Natural killer cell (primary cell): ENCODE results near the gene PI16. TPM values are rescaled to one million over a fixed set of nuclear protein-coding genes. Genes with fewer than 3 reads are reported as not detected.

Experiments used
- ATAC-seq, 3 donors: fragments of 150-1000 bp in 2 of 3; fragments of 200-7000 bp in 1 of 3; cut with Tn5 transposase; 1 replicate in 1 of 3; 2 replicates in 2 of 3; pipeline ENCODE4 v1.10.0; 2021; ENCODE audit warnings: mild to moderate bottlenecking in 2 of 3, moderate library complexity in 2 of 3
- DNase-seq, 2 donors: peaks; one replicate each; pipeline versions ENCODE4 v3.0.0 to v3.0.0-alpha.2; 2013 to 2021; ENCODE audit warnings: mixed read lengths in 1 of 2
- H3K27ac ChIP-seq: one replicate; pipeline ENCODE4 v1.5.1; 2013; ENCODE audit warnings: mild to moderate bottlenecking, low read length
- H3K27me3 ChIP-seq: one replicate; pipeline ENCODE4 v1.6.1; 2013; ENCODE audit warnings: low read length; ENCODE audit not compliant: control insufficient read depth, insufficient read depth
- H3K36me3 ChIP-seq: one replicate; pipeline ENCODE4 v1.6.1; 2013; ENCODE audit warnings: low read length; ENCODE audit not compliant: control insufficient read depth, insufficient read depth
- H3K4me1 ChIP-seq: one replicate; pipeline ENCODE4 v1.6.1; 2013; ENCODE audit warnings: low read length; ENCODE audit not compliant: control insufficient read depth, insufficient read depth
- H3K4me3 ChIP-seq: one replicate; pipeline ENCODE4 v1.5.1; 2013; ENCODE audit warnings: low read length
- H3K9me3 ChIP-seq: one replicate; pipeline ENCODE4 v1.6.1; 2013; ENCODE audit warnings: low read length; ENCODE audit not compliant: control insufficient read depth, insufficient read depth
- H3K27ac Mint-ChIP-seq, 2 donors: one replicate each; pipeline ENCODE4 v1.8.0; 2022; ENCODE audit warnings: mild to moderate bottlenecking in 2 of 2, mixed read lengths in 2 of 2, moderate library complexity in 1 of 2
- H3K27me3 Mint-ChIP-seq, 2 donors: one replicate each; pipeline ENCODE4 v1.8.0; 2022; ENCODE audit warnings: low read depth in 2 of 2, mixed read lengths in 2 of 2
- H3K36me3 Mint-ChIP-seq: one replicate; pipeline ENCODE4 v1.8.0; 2022; ENCODE audit warnings: mixed read lengths
- H3K4me1 Mint-ChIP-seq, 2 donors: one replicate each; pipeline ENCODE4 v1.8.0; 2022; ENCODE audit warnings: mixed read lengths in 2 of 2
- H3K4me3 Mint-ChIP-seq: one replicate; pipeline ENCODE4 v1.8.0; 2022; ENCODE audit warnings: mild to moderate bottlenecking, moderate library complexity, mixed read lengths
- H3K9me3 Mint-ChIP-seq, 2 donors: one replicate each; pipeline ENCODE4 v1.8.0; 2022; ENCODE audit warnings: mixed read lengths in 2 of 2
- CTCF ChIP-seq: fragments of 200-600 bp; IDR thresholded peaks from one replicate; pipeline ENCODE4 v1.8.0; 2022; ENCODE audit warnings: antibody characterized with exemption
- WGBS: methylation state at CpG from one replicate; pipeline ENCODE4 v1.1.7; 2013; ENCODE audit warnings: missing lambda C conversion rate; ENCODE audit not compliant: insufficient coverage; 5-methylcytosine and 5-hydroxymethylcytosine counted together
- intact Hi-C: fragments of 100-400 bp; cut with micrococcal nuclease; formaldehyde crosslinking; loops from one replicate; pipeline ENCODE4 v1.14.2; 2022
- total RNA-seq, 4 donors: library from RNA; stranded (reverse); fragments of 120-200 nt in 1 of 4; gene quantifications; one replicate each; pipeline versions ENCODE4 v1.2.3 to v1.2.4, GENCODE V29; 2013 to 2022

The PI16 gene
- total RNA-seq, 3 donors from 2014 or later (not counting 1 experiment from before 2014, with no cell fraction given) = 0.33 to 1.8 (median 1.1) TPM

- no peak overlapping the region for H3K27ac ChIP-seq
- H3K4me1 Mint-ChIP-seq = peaks cover 17 to 21% of the 10 kb centered on the region in 2 donors
- WGBS = 98% methylated on average over 2 of the region's 2 CpGs
- H3K27ac Mint-ChIP-seq = no peak overlapping the region
- ATAC-seq = no peak
- no peaks in the 10 kb centered on the region for H3K9me3 Mint-ChIP-seq
- H3K4me3 ChIP-seq = no peak overlapping the region
- H3K36me3 Mint-ChIP-seq = peaks cover 8% of the 10 kb centered on the region
- H3K9me3 ChIP-seq = no peaks in the 10 kb centered on the region
- H3K27me3 ChIP-seq = no peaks in the 10 kb centered on the region
- no peak for TF ChIP-seq CTCF
- H3K36me3 ChIP-seq = peaks cover 55% of the 10 kb centered on the region
- H3K4me3 Mint-ChIP-seq = no peak overlapping the region
- intact Hi-C loops = no loop called here
- no peaks in the 10 kb centered on the region for H3K27me3 Mint-ChIP-seq
- peaks cover 19% of the 10 kb centered on the region for H3K4me1 ChIP-seq
- no peak for DNase-seq
Measured at GRCh38 chr6:36916126-36916525, 38.4 kb upstream of the PI16 start.

- H3K4me1 ChIP-seq = peaks cover 6% of the 10 kb centered on the region
- no peak for ATAC-seq
- H3K4me1 Mint-ChIP-seq = peaks cover 5 to 9% of the 10 kb centered on the region in 2 donors
- no peak overlapping the region for H3K27ac Mint-ChIP-seq
- no peak for DNase-seq
- H3K36me3 Mint-ChIP-seq = peaks cover 8% of the 10 kb centered on the region
- no peak overlapping the region for H3K27ac ChIP-seq
- no peaks in the 10 kb centered on the region for H3K9me3 ChIP-seq
- no peak overlapping the region for H3K4me3 ChIP-seq
- intact Hi-C loops = no loop called here
- 95% methylated on average over 9 of the region's 10 CpGs for WGBS
- TF ChIP-seq CTCF = no peak
- H3K4me3 Mint-ChIP-seq = no peak overlapping the region
- H3K27me3 ChIP-seq = no peaks in the 10 kb centered on the region
- no peaks in the 10 kb centered on the region for H3K9me3 Mint-ChIP-seq
- H3K27me3 Mint-ChIP-seq = no peaks in the 10 kb centered on the region
- H3K36me3 ChIP-seq = peaks cover 55% of the 10 kb centered on the region
Measured at GRCh38 chr6:36917541-36918193, 36.9 kb upstream of the PI16 start.

GRCh38 chr6:36920049-36920448 is 34.5 kb upstream of the PI16 start:
- no peak for TF ChIP-seq CTCF
- no peak for ATAC-seq
- intact Hi-C loops = no loop called here
- H3K27me3 ChIP-seq = no peaks in the 10 kb centered on the region
- Mint-ChIP-seq H3K27me3 (no peaks in the 10 kb centered on the region), H3K27ac (no peak overlapping the region), H3K4me3 (no peak overlapping the region), H3K4me1 (peaks cover 0 to 4% of the 10 kb centered on the region in 2 donors), H3K36me3 (peaks cover 18% of the 10 kb centered on the region), H3K9me3 (no peaks in the 10 kb centered on the region)
- no peaks in the 10 kb centered on the region for H3K4me1 ChIP-seq
- H3K27ac ChIP-seq = no peak overlapping the region
- H3K4me3 ChIP-seq = no peak overlapping the region
- 95% methylated on average over 4 of the region's 4 CpGs for WGBS
- H3K36me3 ChIP-seq = peaks cover 62% of the 10 kb centered on the region
- no peaks in the 10 kb centered on the region for H3K9me3 ChIP-seq
- no peak for DNase-seq

- Histone ChIP-seq H3K36me3 (peaks cover 63% of the 10 kb centered on the region), H3K27me3 (no peaks in the 10 kb centered on the region), H3K4me3 (no peak overlapping the region), H3K27ac (no peak overlapping the region), H3K9me3 (no peaks in the 10 kb centered on the region), H3K4me1 (no peaks in the 10 kb centered on the region)
- H3K27me3 Mint-ChIP-seq = no peaks in the 10 kb centered on the region
- ATAC-seq (no peak), DNase-seq (no peak)
- no peak for TF ChIP-seq CTCF
- no peak overlapping the region for H3K27ac Mint-ChIP-seq
- H3K4me3 Mint-ChIP-seq = no peak overlapping the region
- WGBS = 96% methylated on average over 4 of the region's 5 CpGs
- peaks cover 0 to 4% of the 10 kb centered on the region in 2 donors for H3K4me1 Mint-ChIP-seq
- no peaks in the 10 kb centered on the region for H3K9me3 Mint-ChIP-seq
- peaks cover 23% of the 10 kb centered on the region for H3K36me3 Mint-ChIP-seq
- intact Hi-C loops = no loop called here
Measured at GRCh38 chr6:36920546-36920945, 34.0 kb upstream of the PI16 start.
